Ammon's horn (tissue), 1 donor: ENCODE results near the gene PNPLA2.

ENCODE experiments used
- DNase-seq: peaks from one replicate; pipeline ENCODE4 v3.0.0-alpha.2; 2016; ENCODE audit warnings: low spot score

PNPLA2 gene

GRCh38 chr11:798093-798713 is 20.5 kb upstream of the PNPLA2 start, which contains the start of gene SLC25A22:
SLC25A22 (minus strand) TSS chr11:798281; CDS start chr11:795006, 3,275 bp downstream.
- DNase-seq = peak; percentile 85

GRCh38 chr11:799641-800316 is 18.9 kb upstream of the PNPLA2 start:
- no peak for DNase-seq

GRCh38 chr11:800473-800872 is 18.2 kb upstream of the PNPLA2 start:
- DNase-seq = no peak

- DNase-seq = no peak
Observed at GRCh38 chr11:801097-801780, 17.5 kb upstream of the PNPLA2 start.

GRCh38 chr11:802018-802617 is 16.6 kb upstream of the PNPLA2 start:
- no peak for DNase-seq

GRCh38 chr11:802693-803466 is 15.8 kb upstream of the PNPLA2 start:
- DNase-seq = no peak

- no peak for DNase-seq
Observed at GRCh38 chr11:803467-803742, 15.3 kb upstream of the PNPLA2 start.

GRCh38 chr11:803770-804598 is 14.7 kb upstream of the PNPLA2 start:
- DNase-seq = no peak

GRCh38 chr11:804599-804964 is 14.1 kb upstream of the PNPLA2 start:
- DNase-seq = no peak

- peak; percentile 45 for DNase-seq
Observed at GRCh38 chr11:808427-809286, 10.1 kb upstream of the PNPLA2 start.

GRCh38 chr11:809287-810039 is 9.3 kb upstream of the PNPLA2 start, which contains the start of gene RPLP2:
RPLP2 (plus strand) TSS chr11:809967; CDS start chr11:810235, 268 bp downstream.
- DNase-seq = peak; percentile 97

- no peak for DNase-seq
Observed at GRCh38 chr11:810040-810567, 8.6 kb upstream of the PNPLA2 start.

GRCh38 chr11:811446-812245 is 7.1 kb upstream of the PNPLA2 start:
- DNase-seq = no peak

- DNase-seq = no peak
Observed at GRCh38 chr11:812390-812789, 6.3 kb upstream of the PNPLA2 start.

- no peak for DNase-seq
Observed at GRCh38 chr11:813072-813455, 5.7 kb upstream of the PNPLA2 start.

- no peak for DNase-seq
Observed at GRCh38 chr11:813456-814096, 5.1 kb upstream of the PNPLA2 start.

- DNase-seq = no peak
Observed at GRCh38 chr11:815675-816432, 2.9 kb upstream of the PNPLA2 start.
